ENCODE results near the gene ITIH6.

DNA sequence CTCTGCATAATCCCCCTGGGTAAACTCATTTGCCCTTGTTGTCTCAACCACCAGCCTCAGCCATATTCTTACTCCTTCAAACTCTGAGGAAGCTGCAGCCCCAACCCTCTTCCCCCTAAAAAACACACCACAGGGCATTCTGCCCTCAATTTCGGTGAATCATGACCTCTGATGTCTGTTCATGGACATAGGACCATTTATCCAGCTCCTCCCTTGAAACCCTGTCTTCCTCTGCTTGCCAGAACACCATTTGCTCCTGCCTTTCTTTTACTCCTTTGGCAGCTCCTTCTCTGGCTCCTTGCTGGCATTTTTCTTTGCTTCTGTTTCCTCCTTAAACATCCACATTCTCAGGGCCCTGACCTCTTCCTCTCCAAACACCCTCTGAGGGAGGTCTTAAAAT, 87.1 kb downstream of the ITIH6 start:
- TF ChIP-seq CTCF (conservative IDR thresholded peaks at IDR 0.05) (no peak), EZH2 (IDR thresholded peaks at IDR 0.05; ENCODE audit: low read depth) (no peak)
